HG03039 (cell line): ENCODE data around the gene HOXA4.

Experiments
- ATAC-seq: cut with Tn5 transposase; IDR thresholded peaks from one replicate; pipeline ENCODE4 v1.9.1; 2021; ENCODE audit warnings: mild to moderate bottlenecking, moderate library complexity; ENCODE audit not compliant: unreplicated experiment

HOXA4 gene

GRCh38 chr7:27106901-27107240 is 23.7 kb downstream of the HOXA4 start:
- no peak for ATAC-seq

GRCh38 chr7:27106181-27106900 is 24.2 kb downstream of the HOXA4 start:
- no peak for ATAC-seq

GRCh38 chr7:27105301-27106031 is 25.1 kb downstream of the HOXA4 start:
- ATAC-seq = no peak

GRCh38 chr7:27104341-27105058 is 26.1 kb downstream of the HOXA4 start:
- no peak for ATAC-seq

- ATAC-seq = no peak
Measured at GRCh38 chr7:27103489-27104226, 26.9 kb downstream of the HOXA4 start.

GRCh38 chr7:27102581-27103442 is 27.7 kb downstream of the HOXA4 start, which contains the start of gene HOXA2:
TSS of gene HOXA2 (minus strand) at chr7:27102683. CDS start at chr7:27102500, 183 bp downstream.
- ATAC-seq = no peak

GRCh38 chr7:27101957-27102580 is 28.5 kb downstream of the HOXA4 start:
- no peak for ATAC-seq

- ATAC-seq = no peak
Measured at GRCh38 chr7:27101171-27101956, 29.2 kb downstream of the HOXA4 start.

- ATAC-seq = no peak
Measured at GRCh38 chr7:27100694-27101170, 29.8 kb downstream of the HOXA4 start.

- no peak for ATAC-seq
Measured at GRCh38 chr7:27099453-27100370, 30.8 kb downstream of the HOXA4 start.

GRCh38 chr7:27098578-27099451 is 31.7 kb downstream of the HOXA4 start:
- no peak for ATAC-seq

GRCh38 chr7:27097686-27098577 is 32.6 kb downstream of the HOXA4 start:
- ATAC-seq = no peak

GRCh38 chr7:27096768-27097514 is 33.6 kb downstream of the HOXA4 start:
- ATAC-seq = no peak

GRCh38 chr7:27095897-27096767 is 34.4 kb downstream of the HOXA4 start, which contains the start of gene HOXA1:
TSS of gene HOXA1 (minus strand) at chr7:27096000. CDS start at chr7:27095912, 88 bp downstream.
- peak; percentile 87 for ATAC-seq
